B cell (primary cell): ENCODE results near the gene ADAR. TPM values are rescaled to one million over a fixed set of nuclear protein-coding genes. Genes with fewer than 3 reads are reported as not detected.

Experiments
- ATAC-seq: fragments of 200-7000 bp; cut with Tn5 transposase; one replicate; pipeline ENCODE4 v1.10.0; 2021; ENCODE audit warnings: low read depth, mild to moderate bottlenecking, moderate number of reproducible peaks, moderate library complexity
- CTCF ChIA-PET: fragments of 350-600 bp; sonication (Branson Sonifier 250); formaldehyde crosslinking; loops from one replicate; lab custom pipeline; 2021; ENCODE audit warnings: antibody characterized with exemption, inconsistent platforms; lab: Charles Lee
- POLR2A ChIA-PET: fragments of 350-600 bp; sonication (Branson Sonifier 250); formaldehyde crosslinking; loops from one replicate; lab custom pipeline; 2021; ENCODE audit warnings: antibody characterized with exemption; lab: Charles Lee
- DNase-seq: peaks from one replicate; pipeline ENCODE4 v3.0.0; 2013
- H2AFZ ChIP-seq: 2 replicates; pipeline ENCODE4 v1.6.1; 2012; ENCODE audit warnings: mild to moderate bottlenecking, low read depth, low read length; ENCODE audit not compliant: insufficient read depth, poor library complexity, severe bottlenecking
- H3K27ac ChIP-seq, 2 donors: 1 replicate in 1 of 2; 2 replicates in 1 of 2; pipeline ENCODE4 v1.5.1; 2012 to 2013; ENCODE audit warnings: low read length in 2 of 2, mild to moderate bottlenecking in 2 of 2, moderate library complexity in 1 of 2
- H3K27me3 ChIP-seq, 4 experiments: fragments of 200-600 bp in 1 of 4; sonication (generic) in 1 of 4; replicated peaks in 1 of 4; 1 replicate in 2 of 4; 2 replicates in 2 of 4; pipeline versions ENCODE4 v1.6.1 to v1.7.0; 2013 to 2016; ENCODE audit warnings: low read length in 3 of 4, mild to moderate bottlenecking in 2 of 4, mixed read lengths in 1 of 4, moderate library complexity in 1 of 4; ENCODE audit not compliant: insufficient read depth in 4 of 4, control insufficient read depth in 3 of 4; ENCODE audit errors: control extremely low read depth in 1 of 4
- H3K36me3 ChIP-seq, 2 experiments: replicated peaks in 1 of 2; 1 replicate in 1 of 2; 2 replicates in 1 of 2; pipeline versions ENCODE4 v1.6.1 to v1.7.1; 2013; ENCODE audit warnings: low read length in 1 of 2; ENCODE audit not compliant: insufficient read depth in 2 of 2, control insufficient read depth in 1 of 2; ENCODE audit errors: control extremely low read depth in 1 of 2, extremely low read depth in 1 of 2
- H3K4me1 ChIP-seq, 2 donors: fragments of 200-600 bp in 1 of 2; sonication (generic) in 1 of 2; 1 replicate in 1 of 2; 2 replicates in 1 of 2; pipeline versions ENCODE4 v1.5.1 to v1.6.1; 2013 to 2017; ENCODE audit warnings: low read length in 2 of 2; ENCODE audit not compliant: control insufficient read depth in 2 of 2, insufficient read depth in 2 of 2
- H3K4me2 ChIP-seq: replicated peaks from 2 replicates; pipeline ENCODE3; 2012; ENCODE audit warnings: mild to moderate bottlenecking, low read depth, low read length; ENCODE audit not compliant: poor library complexity, severe bottlenecking
- H3K4me3 ChIP-seq, 5 experiments: fragments of 200-600 bp in 1 of 5; sonication (generic) in 1 of 5; 1 replicate in 3 of 5; 2 replicates in 2 of 5; pipeline versions ENCODE4 v1.5.1 to v1.7.0; 2011 to 2016; ENCODE audit warnings: low read length in 4 of 5, mild to moderate bottlenecking in 4 of 5, low read depth in 2 of 5, control low read depth in 1 of 5, moderate library complexity in 1 of 5; ENCODE audit not compliant: insufficient read depth in 1 of 5; ENCODE audit errors: control extremely low read depth in 1 of 5, extremely low read depth in 1 of 5
- H3K79me2 ChIP-seq: fragments of 200-600 bp; sonication (generic); one replicate; pipeline ENCODE4 v1.6.0; 2016; ENCODE audit warnings: low read length; ENCODE audit not compliant: control insufficient read depth, insufficient read depth
- H3K9ac ChIP-seq: fragments of 200-600 bp; sonication (generic); 2 replicates; pipeline ENCODE4 v1.6.1; 2017; ENCODE audit warnings: mild to moderate bottlenecking, low read length, moderate library complexity
- H3K9me3 ChIP-seq, 3 donors: one replicate each; pipeline versions ENCODE4 v1.6.1 to v1.7.1; 2013; ENCODE audit warnings: low read length in 2 of 3; ENCODE audit not compliant: control insufficient read depth in 2 of 3, insufficient read depth in 1 of 3; ENCODE audit errors: control extremely low read depth in 1 of 3
- H4K20me1 ChIP-seq: 2 replicates; pipeline ENCODE4 v1.6.0; 2012; ENCODE audit warnings: mild to moderate bottlenecking, low read length; ENCODE audit not compliant: insufficient read depth, control insufficient read depth, poor library complexity, severe bottlenecking
- H3K27ac Mint-ChIP-seq: one replicate; pipeline ENCODE4 v1.8.0; 2021; ENCODE audit warnings: mixed read lengths
- H3K27me3 Mint-ChIP-seq: one replicate; pipeline ENCODE4 v1.8.0; 2021; ENCODE audit warnings: mixed read lengths
- H3K4me1 Mint-ChIP-seq: one replicate; pipeline ENCODE4 v1.8.0; 2021; ENCODE audit warnings: mixed read lengths
- H3K4me3 Mint-ChIP-seq: one replicate; pipeline ENCODE4 v1.8.0; 2021; ENCODE audit warnings: mixed read lengths
- H3K9me3 Mint-ChIP-seq: one replicate; pipeline ENCODE4 v1.8.0; 2022; ENCODE audit warnings: mixed read lengths; ENCODE audit not compliant: insufficient read depth
- CTCF ChIP-seq: fragments of 200-600 bp; IDR thresholded peaks from one replicate; pipeline ENCODE4 v1.8.0; 2022; ENCODE audit warnings: antibody characterized with exemption, mild to moderate bottlenecking
- EZH2 ChIP-seq: IDR thresholded peaks from 2 replicates; pipeline ENCODE4 v1.6.1; 2012; ENCODE audit warnings: borderline replicate concordance, low read depth, mild to moderate bottlenecking, moderate library complexity, low read length; ENCODE audit not compliant: insufficient read depth, poor library complexity, severe bottlenecking
- WGBS: methylation state at CpG from one replicate; pipeline ENCODE4 v1.1.5; 2013; ENCODE audit warnings: missing lambda C conversion rate; ENCODE audit not compliant: insufficient coverage; 5-methylcytosine and 5-hydroxymethylcytosine counted together
- intact Hi-C: fragments of 100-400 bp; cut with micrococcal nuclease; formaldehyde crosslinking; loops from one replicate; pipeline ENCODE4 v1.10.0; 2022
- polyA plus RNA-seq: library from polyadenylated mRNA; depleted of rRNA; stranded (reverse); fragments of >200 nt; gene quantifications from 2 replicates; pipeline ENCODE4 v1.2.3, GENCODE V29; 2012
- total RNA-seq, 2 donors: library from RNA; stranded (reverse); fragments of 120-200 nt in 1 of 2; gene quantifications; 1 replicate in 1 of 2; 2 replicates in 1 of 2; pipeline versions ENCODE4 v1.2.3 to v1.2.4, GENCODE V29; 2013 to 2022

Gene ADAR
- total and polyA plus RNA-seq, 2 donors (not counting 1 experiment from before 2014, with no cell fraction given) = 64.9 to 241 TPM

GRCh38 chr1:154609398-154610380 is 1.7 kb upstream of the ADAR start:
- no peaks in the 10 kb centered on the region for H3K9me3 Mint-ChIP-seq
- H4K20me1 ChIP-seq = peaks cover 24% of the 10 kb centered on the region
- H3K4me1 ChIP-seq = peaks cover 38 to 46% of the 10 kb centered on the region in 2 donors
- ChIA-PET CTCF (interaction anchor here (1.4 to 1.5 kb wide), 2 partner anchors 50 to 334 kb away, joined by 3 to 4 read pairs; no protein-coding TSS in a partner anchor), POLR2A (interaction anchor here (0.6 to 1.0 kb wide), 2 partner anchors 20 to 385 kb away, joined by 4 to 7 read pairs; no protein-coding TSS in a partner anchor)
- DNase-seq (peak; percentile 55), ATAC-seq (no peak)
- no peak overlapping the region for H3K9ac ChIP-seq
- peak overlapping the region; percentile 31 to 97 for H3K27ac ChIP-seq
- peak overlapping the region; percentile 98 for H3K4me3 Mint-ChIP-seq
- intact Hi-C loops = loop anchor here (5.0 kb wide), 4 partner anchors 328 to 453 kb away; partner anchors contain the start of genes EFNA4, PBXIP1, PMVK and ZBTB7B
- WGBS = no CpG with 5 or more reads among the region's 12 CpGs
- H3K4me1 Mint-ChIP-seq = peaks cover 44% of the 10 kb centered on the region
- peak overlapping the region in 1 of 5 experiments; percentile 93 for H3K4me3 ChIP-seq
- H3K79me2 ChIP-seq = peaks cover 88% of the 10 kb centered on the region
- peak overlapping the region; percentile 96 for H3K27ac Mint-ChIP-seq
- H3K27me3 Mint-ChIP-seq = no peaks in the 10 kb centered on the region
- H2AFZ ChIP-seq = peak overlapping the region; percentile 93
- H3K9me3 ChIP-seq = no peaks in the 10 kb centered on the region
- H3K27me3 ChIP-seq = no peaks in the 10 kb centered on the region
- H3K4me2 ChIP-seq = peak overlapping the region; percentile 86
- TF ChIP-seq EZH2 (no peak), CTCF (no peak)
- H3K36me3 ChIP-seq = peaks cover 0 to 11% of the 10 kb centered on the region in 2 experiments
